Suprapubic skin (tissue), 4 donors: ENCODE measurements around the gene PNLDC1. TPM values are rescaled to one million over a fixed set of nuclear protein-coding genes. Genes with fewer than 3 reads are reported as not detected.
"Not testable (repeated sequence)": the region's sequence is repeated elsewhere in the genome, so short reads cannot be mapped to it uniquely, and the experiment has no call there.

Source experiments
- DNase-seq, 2 donors: peaks; one replicate each; pipeline ENCODE4 v3.0.0-alpha.2; 2019; ENCODE audit warnings: low spot score in 2 of 2
- H3K27ac ChIP-seq: fragments of 200-600 bp; sonication (generic); one replicate; pipeline ENCODE4 v1.5.1; 2019
- H3K27me3 ChIP-seq: fragments of 200-600 bp; sonication (generic); one replicate; pipeline ENCODE4 v1.5.1; 2019
- H3K36me3 ChIP-seq: fragments of 200-600 bp; sonication (generic); one replicate; pipeline ENCODE4 v1.5.1; 2019
- H3K4me1 ChIP-seq: fragments of 200-600 bp; sonication (generic); one replicate; pipeline ENCODE4 v1.5.1; 2019
- H3K4me3 ChIP-seq: fragments of 200-600 bp; sonication (generic); one replicate; pipeline ENCODE4 v1.5.1; 2019; ENCODE audit warnings: mild to moderate bottlenecking
- H3K9me3 ChIP-seq: fragments of 200-600 bp; sonication (generic); one replicate; pipeline ENCODE4 v1.5.1; 2019
- EP300 ChIP-seq: sonication (generic); formaldehyde crosslinking; IDR thresholded peaks from one replicate; pipeline ENCODE4 v1.6.1; 2017; ENCODE audit warnings: antibody characterized with exemption
- POLR2A ChIP-seq, 2 donors: fragments of 450-650 bp; IDR thresholded peaks; one replicate each; pipeline ENCODE4 v1.6.1; 2017; ENCODE audit warnings: antibody characterized with exemption in 2 of 2, mild to moderate bottlenecking in 2 of 2, moderate library complexity in 2 of 2
- POLR2AphosphoS5 ChIP-seq, 3 donors: sonication (generic); formaldehyde crosslinking; IDR thresholded peaks; one replicate each; pipeline ENCODE4 v1.6.1; 2017; ENCODE audit warnings: antibody characterized with exemption in 3 of 3
- WGBS: methylation state at CpG from one replicate; pipeline ENCODE4 v1.1.5; 2018; 5-methylcytosine and 5-hydroxymethylcytosine counted together
- total RNA-seq, 4 donors: library from RNA; depleted of rRNA; stranded (reverse); fragments of >200 nt; gene quantifications; one replicate each; pipeline ENCODE4 v1.1.0, GENCODE V29; 2016
- TF ChIP-seq, protein P1 (sequence below), 2 donors: fragments of 200-600 bp in 1 of 2; fragments of 450-650 bp in 1 of 2; sonication (generic) in 1 of 2; IDR thresholded peaks; one replicate each; pipeline ENCODE4 v1.5.1; 2016 to 2019; ENCODE audit warnings: antibody characterized with exemption in 2 of 2, mild to moderate bottlenecking in 1 of 2, moderate library complexity in 1 of 2

PNLDC1 gene
- total RNA-seq, 4 donors from 2014 or later = 1.1 to 4.4 (median 2.9) TPM

DNA sequence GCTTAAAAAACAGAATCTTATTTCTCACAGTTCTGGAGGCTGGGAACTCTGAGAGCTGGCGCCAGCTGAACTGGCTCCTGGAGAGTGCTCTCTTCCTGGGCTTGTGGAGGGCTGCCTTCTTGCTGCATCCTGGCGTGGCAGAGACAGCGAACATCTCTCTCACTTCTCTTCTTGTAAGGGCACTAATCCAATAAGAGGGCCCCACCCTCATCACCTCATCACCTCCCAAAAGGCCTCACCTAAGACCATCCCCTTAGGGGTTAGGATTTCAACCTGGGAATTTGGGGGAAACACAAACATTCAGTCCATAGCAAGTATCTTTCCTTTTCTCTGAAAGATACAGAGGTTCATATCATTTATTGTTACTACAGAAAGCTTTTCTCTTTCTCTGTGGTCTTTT is 23.9 kb downstream of the PNLDC1 start:
- no peaks in the 10 kb centered on the region for H3K4me1 ChIP-seq

DNA sequence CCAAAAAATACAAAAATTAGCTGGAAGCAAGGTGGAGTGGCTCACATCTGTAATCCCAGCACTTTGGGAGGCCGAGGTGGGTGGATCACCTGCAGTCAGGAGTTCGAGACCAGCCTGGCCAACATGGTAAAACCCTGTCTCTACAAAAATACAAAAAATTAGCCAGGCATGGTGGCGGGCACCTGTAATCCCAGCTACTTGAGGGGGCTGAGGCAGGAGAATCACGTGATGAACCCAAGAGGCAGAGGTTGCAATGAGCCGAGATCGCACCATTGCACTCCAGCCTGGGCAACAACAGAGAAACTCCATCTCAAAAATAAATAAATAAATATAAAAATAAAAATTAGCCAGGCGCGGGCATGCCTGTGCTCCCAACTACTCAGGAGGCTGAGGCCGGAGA is 24.6 kb downstream of the PNLDC1 start:
- not testable (repeated sequence) for H3K9me3 ChIP-seq, H3K4me1 ChIP-seq, H3K36me3 ChIP-seq, H3K4me3 ChIP-seq, H3K27ac ChIP-seq, DNase-seq, H3K27me3 ChIP-seq
- WGBS = 96% methylated on average over 9 of the region's 9 CpGs

More for the DNA sequence above, 23.9 kb downstream of the PNLDC1 start:
- TF ChIP-seq POLR2AphosphoS5 (IDR thresholded peaks at IDR 0.05) (no peak), EP300 (no peak), POLR2A (IDR thresholded peaks at IDR 0.05) (no peak)
- TF ChIP-seq, protein P1, sequence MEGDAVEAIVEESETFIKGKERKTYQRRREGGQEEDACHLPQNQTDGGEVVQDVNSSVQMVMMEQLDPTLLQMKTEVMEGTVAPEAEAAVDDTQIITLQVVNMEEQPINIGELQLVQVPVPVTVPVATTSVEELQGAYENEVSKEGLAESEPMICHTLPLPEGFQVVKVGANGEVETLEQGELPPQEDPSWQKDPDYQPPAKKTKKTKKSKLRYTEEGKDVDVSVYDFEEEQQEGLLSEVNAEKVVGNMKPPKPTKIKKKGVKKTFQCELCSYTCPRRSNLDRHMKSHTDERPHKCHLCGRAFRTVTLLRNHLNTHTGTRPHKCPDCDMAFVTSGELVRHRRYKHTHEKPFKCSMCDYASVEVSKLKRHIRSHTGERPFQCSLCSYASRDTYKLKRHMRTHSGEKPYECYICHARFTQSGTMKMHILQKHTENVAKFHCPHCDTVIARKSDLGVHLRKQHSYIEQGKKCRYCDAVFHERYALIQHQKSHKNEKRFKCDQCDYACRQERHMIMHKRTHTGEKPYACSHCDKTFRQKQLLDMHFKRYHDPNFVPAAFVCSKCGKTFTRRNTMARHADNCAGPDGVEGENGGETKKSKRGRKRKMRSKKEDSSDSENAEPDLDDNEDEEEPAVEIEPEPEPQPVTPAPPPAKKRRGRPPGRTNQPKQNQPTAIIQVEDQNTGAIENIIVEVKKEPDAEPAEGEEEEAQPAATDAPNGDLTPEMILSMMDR (IDR thresholded peaks at IDR 0.05) = no peak
- 92% methylated on average over 3 of the region's 3 CpGs for WGBS
- Histone ChIP-seq H3K27ac (no peak overlapping the region), H3K4me3 (no peak overlapping the region), H3K36me3 (no peaks in the 10 kb centered on the region), H3K27me3 (no peaks in the 10 kb centered on the region), H3K9me3 (no peaks in the 10 kb centered on the region)
- no peak for DNase-seq

DNA sequence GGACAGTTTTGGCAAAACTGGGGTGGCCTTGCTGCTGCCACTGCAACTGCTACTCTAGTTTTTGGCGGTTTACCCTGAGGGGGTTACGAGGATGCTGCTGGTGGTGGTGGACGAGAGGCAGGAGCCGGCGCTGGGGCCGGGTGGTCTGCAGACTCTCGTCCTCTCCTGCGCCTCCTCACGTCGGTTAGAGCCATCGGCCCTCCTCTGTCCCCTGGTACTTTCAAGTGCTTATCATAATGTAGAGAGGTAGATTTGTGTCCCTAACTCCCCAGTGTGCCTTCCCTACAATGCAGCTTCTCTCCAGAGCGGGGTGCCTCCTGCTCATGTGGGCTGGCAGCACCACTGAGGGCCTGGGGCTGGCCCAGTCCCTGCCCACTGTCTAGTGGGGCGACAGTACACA is 25.9 kb downstream of the PNLDC1 start:
- Histone ChIP-seq H3K4me3 (no peak overlapping the region), H3K27ac (no peak overlapping the region), H3K36me3 (no peaks in the 10 kb centered on the region), H3K9me3 (no peaks in the 10 kb centered on the region), H3K27me3 (no peaks in the 10 kb centered on the region), H3K4me1 (no peaks in the 10 kb centered on the region)
- no peak for DNase-seq
- TF ChIP-seq, protein P1 (IDR thresholded peaks at IDR 0.05) = no peak
- TF ChIP-seq POLR2AphosphoS5 (IDR thresholded peaks at IDR 0.05) = no peak
- no peak for TF ChIP-seq POLR2A (IDR thresholded peaks at IDR 0.05)
- no peak for TF ChIP-seq EP300
- WGBS = 97% methylated on average over 12 of the region's 13 CpGs

GRCh38 chr6:159826968-159827647 is 27.0 kb downstream of the PNLDC1 start:
- no peak for DNase-seq
- no peaks in the 10 kb centered on the region for H3K4me1 ChIP-seq
- H3K9me3 ChIP-seq = no peaks in the 10 kb centered on the region
- no peak overlapping the region for H3K4me3 ChIP-seq
- TF ChIP-seq, protein P1 (IDR thresholded peaks at IDR 0.05) = no peak
- no peak for TF ChIP-seq POLR2A (IDR thresholded peaks at IDR 0.05)
- no peak for TF ChIP-seq EP300
- no peak for TF ChIP-seq POLR2AphosphoS5 (IDR thresholded peaks at IDR 0.05)
- 79% methylated on average over 16 of the region's 16 CpGs for WGBS
- no peak overlapping the region for H3K27ac ChIP-seq
- no peaks in the 10 kb centered on the region for H3K36me3 ChIP-seq
- H3K27me3 ChIP-seq = no peaks in the 10 kb centered on the region

DNA sequence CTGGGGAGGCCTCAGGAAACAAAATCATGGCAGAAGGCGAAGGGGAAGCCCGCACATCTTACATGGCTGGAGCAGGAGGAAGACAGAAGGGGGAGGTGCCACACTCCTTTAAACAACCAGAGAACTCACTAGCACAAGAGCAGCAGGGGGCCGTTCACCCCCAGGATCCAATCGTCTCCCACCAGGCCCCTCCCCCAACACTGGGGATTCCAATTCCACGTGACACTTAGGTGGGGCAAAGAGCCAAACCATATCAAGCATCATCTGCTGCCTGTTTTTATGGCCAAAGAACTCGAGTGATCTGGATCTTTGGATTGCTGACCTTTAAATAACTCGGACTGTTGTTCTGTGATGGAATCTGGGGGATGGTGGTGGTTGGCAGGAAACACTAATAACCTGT is 28.0 kb downstream of the PNLDC1 start:
- 58% methylated on average over 7 of the region's 7 CpGs for WGBS
- H3K9me3 ChIP-seq = no peaks in the 10 kb centered on the region
- H3K4me1 ChIP-seq = peaks cover under 1% of the 10 kb centered on the region
- no peak overlapping the region for H3K27ac ChIP-seq
- no peaks in the 10 kb centered on the region for H3K36me3 ChIP-seq
- no peak overlapping the region for H3K4me3 ChIP-seq
- H3K27me3 ChIP-seq = no peaks in the 10 kb centered on the region
- no peak for DNase-seq
- TF ChIP-seq POLR2AphosphoS5 (IDR thresholded peaks at IDR 0.05) = no peak

- H3K27ac ChIP-seq = no peak overlapping the region
- H3K4me1 ChIP-seq = peaks cover 4% of the 10 kb centered on the region
- H3K9me3 ChIP-seq = no peaks in the 10 kb centered on the region
- WGBS = 50% methylated on average over 4 of the region's 4 CpGs
- H3K27me3 ChIP-seq = no peaks in the 10 kb centered on the region
- H3K4me3 ChIP-seq = no peak overlapping the region
- no peak for DNase-seq
- TF ChIP-seq EP300 = no peak
- no peak for TF ChIP-seq POLR2AphosphoS5 (IDR thresholded peaks at IDR 0.05)
- no peak for TF ChIP-seq POLR2A (IDR thresholded peaks at IDR 0.05)
- TF ChIP-seq, protein P1 (IDR thresholded peaks at IDR 0.05) = no peak
- H3K36me3 ChIP-seq = no peaks in the 10 kb centered on the region
Observed at GRCh38 chr6:159829526-159829925, 29.4 kb downstream of the PNLDC1 start.
